ENCODE results near the gene TFRC. TPM values are rescaled to one million over a fixed set of nuclear protein-coding genes. Genes with fewer than 3 reads are reported as not detected.
A peak's percentile ranks its signal among the peaks of the same experiment; 100 is the strongest.

The TFRC gene
- total and polyA plus RNA-seq, 2 experiments from 2014 or later = 35.5 to 187 TPM

GRCh38 chr3:196055240-196055639 is 26.6 kb downstream of the TFRC start (continued):
- TF ChIP-seq ZNF462 (CRISPR knock-in tag; IDR thresholded peaks at IDR 0.05) = no peak

GRCh38 chr3:196054661-196055060 is 27.2 kb downstream of the TFRC start:
- Mint-ChIP-seq H3K27ac (peak overlapping the region; percentile 66; the same call in 1 of the 2 replicates), H3K27me3 (ENCODE audit: insufficient read depth, low read depth, poor library complexity) (peaks cover 11% of the 10 kb centered on the region), H3K36me3 (ENCODE audit: low read depth) (peaks cover 97% of the 10 kb centered on the region), H3K4me3 (no peak overlapping the region), H3K9me3 (no peaks in the 10 kb centered on the region), H3K4me1 (peaks cover 20% of the 10 kb centered on the region)
- Histone ChIP-seq H3K36me3 (ENCODE audit: insufficient read depth) (peaks cover 66% of the 10 kb centered on the region), H2AFZ (no peak overlapping the region), H4K20me1 (replicated peaks; ENCODE audit: insufficient read depth) (peaks cover 14% of the 10 kb centered on the region), H3K4me2 (no peak overlapping the region), H3K4me1 (ENCODE audit: insufficient read depth) (peaks cover 19% of the 10 kb centered on the region), H3K27me3 (ENCODE audit: insufficient read depth) (no peaks in the 10 kb centered on the region), H3K4me3 (no peak overlapping the region), H3K9me2 (ENCODE audit: insufficient read depth) (no peaks in the 10 kb centered on the region), H3K79me2 (replicated peaks; ENCODE audit: insufficient read depth) (peaks cover 6% of the 10 kb centered on the region; the same call in 1 of the 2 replicates), H3F3A (replicated peaks; ENCODE audit: low read depth) (peaks cover 12% of the 10 kb centered on the region; the same call in 1 of the 2 replicates), H3K27ac (ENCODE audit: low read depth) (no peak overlapping the region)
- ATAC-seq (no peak), DNase-seq (ENCODE audit: low spot score) (no peak)
- TF ChIP-seq STAT1 (IDR thresholded peaks at IDR 0.05; ENCODE audit: unreplicated experiment) (no peak), EZH2phosphoT487 (IDR thresholded peaks at IDR 0.05; ENCODE audit: unreplicated experiment) (no peak), POLR2AphosphoS5 (IDR thresholded peaks at IDR 0.05; ENCODE audit: low read depth) (no peak), EZH2 (IDR thresholded peaks at IDR 0.05; ENCODE audit: low read depth, unreplicated experiment) (no peak), NANOG (IDR thresholded peaks at IDR 0.05; ENCODE audit: borderline replicate concordance) (no peak), ZNF114 (CRISPR knock-in tag; IDR thresholded peaks at IDR 0.05) (no peak), ZNF462 (CRISPR knock-in tag; IDR thresholded peaks at IDR 0.05) (no peak), JUNB (IDR thresholded peaks at IDR 0.05; ENCODE audit: unreplicated experiment) (no peak)
- TF ChIP-seq, protein P1, sequence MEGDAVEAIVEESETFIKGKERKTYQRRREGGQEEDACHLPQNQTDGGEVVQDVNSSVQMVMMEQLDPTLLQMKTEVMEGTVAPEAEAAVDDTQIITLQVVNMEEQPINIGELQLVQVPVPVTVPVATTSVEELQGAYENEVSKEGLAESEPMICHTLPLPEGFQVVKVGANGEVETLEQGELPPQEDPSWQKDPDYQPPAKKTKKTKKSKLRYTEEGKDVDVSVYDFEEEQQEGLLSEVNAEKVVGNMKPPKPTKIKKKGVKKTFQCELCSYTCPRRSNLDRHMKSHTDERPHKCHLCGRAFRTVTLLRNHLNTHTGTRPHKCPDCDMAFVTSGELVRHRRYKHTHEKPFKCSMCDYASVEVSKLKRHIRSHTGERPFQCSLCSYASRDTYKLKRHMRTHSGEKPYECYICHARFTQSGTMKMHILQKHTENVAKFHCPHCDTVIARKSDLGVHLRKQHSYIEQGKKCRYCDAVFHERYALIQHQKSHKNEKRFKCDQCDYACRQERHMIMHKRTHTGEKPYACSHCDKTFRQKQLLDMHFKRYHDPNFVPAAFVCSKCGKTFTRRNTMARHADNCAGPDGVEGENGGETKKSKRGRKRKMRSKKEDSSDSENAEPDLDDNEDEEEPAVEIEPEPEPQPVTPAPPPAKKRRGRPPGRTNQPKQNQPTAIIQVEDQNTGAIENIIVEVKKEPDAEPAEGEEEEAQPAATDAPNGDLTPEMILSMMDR (conservative IDR thresholded peaks at IDR 0.05; ENCODE audit: low read depth in 2 of 2) = no peak
